IPS-18c (cell line): ENCODE measurements around the gene CAMTA1.

Source experiments
- H3K4me3 ChIP-seq: 2 replicates; pipeline ENCODE4 v1.7.0; 2013; ENCODE audit warnings: low read depth, mild to moderate bottlenecking, low read length, moderate library complexity; ENCODE audit not compliant: insufficient read depth
- H3K9me3 ChIP-seq: one replicate; pipeline ENCODE4 v1.6.1; 2013; ENCODE audit warnings: mild to moderate bottlenecking, low read length, moderate library complexity; ENCODE audit not compliant: control insufficient read depth, insufficient read depth

Gene CAMTA1

DNA sequence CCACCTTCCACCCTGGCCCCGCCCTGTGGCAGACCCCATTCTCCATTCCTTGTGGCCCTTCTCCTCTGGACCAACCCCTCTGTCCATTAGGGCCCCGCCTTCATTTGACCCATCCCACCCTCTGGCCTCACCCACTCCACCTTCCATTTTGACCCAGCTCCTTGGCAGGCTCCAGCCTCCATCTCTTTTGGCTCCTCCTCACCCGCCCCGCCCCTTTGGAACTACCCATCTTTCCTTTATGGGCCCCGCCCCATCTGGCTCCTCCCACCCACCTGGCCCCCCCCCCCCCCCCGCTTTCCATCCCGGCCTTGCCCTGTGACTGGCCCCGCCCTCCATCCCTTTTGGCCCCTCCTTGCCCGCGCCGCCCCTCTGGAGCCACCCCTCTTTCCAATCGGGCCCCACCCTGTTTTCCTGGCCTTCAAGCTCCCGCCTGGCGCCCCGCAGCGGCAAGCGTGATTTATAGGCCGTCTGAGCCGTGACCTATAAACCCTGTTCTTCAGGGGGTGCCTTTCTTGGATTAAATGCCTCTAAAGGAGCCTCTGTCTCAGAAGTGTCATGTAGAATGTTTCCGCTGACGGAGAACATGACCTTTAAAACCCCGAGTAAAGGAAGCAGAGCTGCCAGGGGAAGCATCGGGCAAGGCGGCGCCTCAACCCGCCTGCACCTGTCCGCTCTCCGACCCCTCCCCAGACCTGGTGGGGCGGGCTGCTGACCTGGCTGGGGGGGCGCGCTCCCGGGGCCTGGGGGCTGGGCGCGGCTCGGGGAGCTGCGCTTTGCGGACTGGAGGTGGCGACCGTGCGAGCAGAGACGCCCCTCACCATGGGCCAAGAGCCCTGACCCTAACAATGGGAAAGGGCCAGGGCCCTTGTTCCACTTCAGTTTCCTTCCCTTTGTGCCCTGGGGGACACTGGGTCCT, 178.0 kb downstream of the CAMTA1 start:
- H3K9me3 ChIP-seq: peaks cover 2% of the 10 kb centered on the region
- peak overlapping the region; percentile 35 for H3K4me3 ChIP-seq

DNA sequence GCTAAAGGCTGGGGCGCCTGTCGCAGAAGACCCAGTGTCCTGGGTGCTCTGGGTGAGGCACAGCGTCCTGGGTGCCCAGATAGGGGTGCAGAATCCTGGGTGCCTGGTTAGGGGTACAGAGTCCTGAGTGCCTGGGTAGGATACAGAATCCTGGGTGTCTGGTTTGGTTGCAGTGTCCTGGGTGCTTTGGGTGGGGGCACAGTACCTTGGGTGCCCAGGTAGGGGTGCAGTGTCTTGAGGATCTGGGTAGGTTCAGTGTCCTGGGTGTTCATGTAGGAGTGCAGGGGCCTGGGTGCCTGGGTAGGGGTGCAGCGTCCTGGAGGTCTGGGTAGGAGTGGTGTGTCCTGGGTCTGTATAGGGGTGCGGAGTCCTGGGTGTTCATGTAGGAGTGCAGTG, 178.7 kb downstream of the CAMTA1 start:
- H3K4me3 ChIP-seq: peak overlapping the region; percentile 35
- H3K9me3 ChIP-seq: peaks cover 2% of the 10 kb centered on the region

DNA sequence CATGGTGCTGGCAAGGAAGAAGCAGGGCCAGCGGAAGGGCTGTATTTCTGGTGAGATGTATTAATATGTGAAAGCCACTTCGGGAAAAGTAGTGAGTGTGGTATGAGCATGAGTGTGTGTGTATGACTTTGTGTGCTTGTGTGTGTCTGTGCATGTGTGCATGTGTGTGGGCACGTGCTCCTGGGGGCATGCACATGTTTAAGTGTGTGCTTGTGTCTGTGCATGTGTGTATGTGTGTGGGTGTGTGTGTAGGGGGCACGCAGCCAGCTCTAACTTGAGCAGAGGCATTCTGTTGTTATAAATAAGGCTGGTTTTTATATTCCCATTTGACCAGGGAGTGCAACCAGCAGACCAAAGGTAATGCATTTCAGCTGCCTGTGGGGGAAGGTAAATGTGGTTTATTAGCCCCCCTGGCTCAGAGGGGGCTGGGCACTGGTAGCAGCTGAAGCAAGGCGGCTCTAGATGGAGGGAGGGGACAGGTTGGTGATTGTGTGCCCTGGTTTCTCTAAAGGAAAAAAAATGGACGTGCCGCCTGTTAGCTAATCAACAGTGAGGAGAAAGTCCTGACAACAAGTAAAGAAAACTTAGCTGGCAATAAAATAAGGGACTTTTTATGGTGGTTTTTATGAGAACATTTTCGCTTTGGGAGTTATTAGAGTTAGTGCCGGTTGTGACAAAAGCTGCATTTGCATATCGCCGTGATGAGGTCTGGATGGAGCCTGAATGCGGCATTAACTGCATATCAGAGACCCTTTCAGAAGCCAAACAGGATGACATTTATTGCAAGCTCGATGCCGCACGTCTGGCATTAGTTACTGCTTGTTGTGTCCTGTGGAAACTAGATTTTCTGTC, 180.1 kb downstream of the CAMTA1 start:
- Histone ChIP-seq H3K4me3 (no peak overlapping the region), H3K9me3 (peaks cover 2% of the 10 kb centered on the region)

DNA sequence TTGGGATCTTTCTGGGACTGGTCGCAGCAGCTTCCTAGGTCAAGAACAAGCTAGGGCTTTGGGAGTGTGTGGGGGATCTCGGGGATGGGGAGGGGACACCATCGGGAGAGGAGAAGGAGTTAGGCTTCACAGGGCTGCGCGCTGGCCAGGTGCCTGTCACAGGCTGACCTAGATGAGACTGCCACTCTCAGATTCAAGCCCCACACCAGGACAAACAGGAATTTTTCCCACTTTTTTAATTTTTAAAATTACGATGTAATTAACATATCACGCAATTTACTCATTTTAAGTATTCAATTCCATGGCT, 180.6 kb downstream of the CAMTA1 start:
- Histone ChIP-seq H3K4me3 (no peak overlapping the region), H3K9me3 (peaks cover 3% of the 10 kb centered on the region)

DNA sequence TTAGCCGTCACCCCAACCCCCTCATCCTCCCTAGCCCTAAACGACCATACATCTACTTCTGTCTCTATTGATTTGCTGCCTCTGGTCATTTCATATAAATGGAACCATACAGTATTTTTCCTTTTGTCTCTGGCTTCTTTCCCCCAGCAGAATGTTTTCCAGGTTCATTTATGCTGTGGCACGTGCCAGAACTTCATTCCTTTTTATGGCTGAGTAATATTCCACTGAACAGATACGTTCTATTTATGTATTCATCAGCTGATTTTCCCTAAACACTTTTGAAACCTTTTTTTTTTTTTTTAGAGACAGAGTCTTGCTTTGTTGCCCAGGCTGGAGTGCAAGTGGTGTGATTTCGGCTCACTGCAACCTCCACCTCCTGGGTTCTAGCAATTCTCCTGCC, 181.1 kb downstream of the CAMTA1 start:
- no peak overlapping the region for H3K4me3 ChIP-seq
- peaks cover 6% of the 10 kb centered on the region for H3K9me3 ChIP-seq

DNA sequence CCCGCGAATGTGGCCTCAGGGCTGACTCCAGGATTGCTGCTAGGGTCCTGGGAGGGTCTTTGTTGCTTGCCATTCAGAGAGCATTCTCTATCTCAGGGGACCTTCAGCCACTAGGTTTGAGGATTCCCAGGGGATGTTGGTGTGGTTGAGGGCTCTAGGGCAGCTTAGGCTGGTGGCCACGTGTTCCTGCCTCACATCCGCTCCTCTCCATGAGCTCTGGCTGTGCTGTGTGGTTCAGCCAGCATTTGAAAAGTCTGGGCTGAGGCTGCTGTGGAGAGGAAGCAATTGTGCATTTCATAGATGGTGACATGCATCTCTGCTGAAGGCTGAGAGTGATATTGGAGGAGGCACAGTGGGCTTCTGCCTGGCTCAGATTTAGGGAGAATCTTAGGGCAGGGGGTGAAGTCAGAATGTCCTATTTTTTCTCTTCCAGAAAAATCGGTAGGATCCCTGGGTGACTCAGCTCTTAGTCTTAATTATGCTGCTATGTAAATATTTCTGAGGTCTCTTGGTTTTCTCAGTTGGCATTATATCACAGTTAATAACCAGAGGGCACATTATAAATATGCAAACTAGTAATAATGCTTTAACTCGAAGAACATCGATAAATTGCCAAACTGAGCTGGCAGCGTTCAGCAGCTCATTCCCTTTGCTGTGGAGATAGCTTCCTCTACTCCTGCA, 182.3 kb downstream of the CAMTA1 start:
- H3K4me3 ChIP-seq: no peak overlapping the region
- peaks cover 6% of the 10 kb centered on the region for H3K9me3 ChIP-seq

DNA sequence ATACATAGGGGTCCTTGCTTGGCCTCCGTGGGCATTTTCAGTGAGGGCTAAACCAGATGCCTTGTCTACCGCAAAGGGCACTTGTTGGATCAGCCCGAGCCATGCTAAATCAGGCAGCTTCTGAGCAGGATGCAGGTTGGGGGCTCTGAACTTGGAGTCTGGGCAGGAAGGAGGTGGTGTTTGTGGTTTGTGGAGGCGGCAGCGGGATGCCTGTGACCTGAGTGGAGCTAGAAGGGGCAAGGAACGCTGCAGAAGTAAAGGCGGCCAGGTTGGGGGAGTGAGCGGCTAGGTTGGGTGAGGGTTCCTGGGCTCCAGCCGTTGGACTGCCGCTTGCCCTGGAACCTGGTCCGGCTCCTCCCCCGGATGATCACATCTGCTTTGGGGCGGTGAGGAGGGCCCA, 183.9 kb downstream of the CAMTA1 start:
- Histone ChIP-seq H3K4me3 (no peak overlapping the region), H3K9me3 (peaks cover 6% of the 10 kb centered on the region)

DNA sequence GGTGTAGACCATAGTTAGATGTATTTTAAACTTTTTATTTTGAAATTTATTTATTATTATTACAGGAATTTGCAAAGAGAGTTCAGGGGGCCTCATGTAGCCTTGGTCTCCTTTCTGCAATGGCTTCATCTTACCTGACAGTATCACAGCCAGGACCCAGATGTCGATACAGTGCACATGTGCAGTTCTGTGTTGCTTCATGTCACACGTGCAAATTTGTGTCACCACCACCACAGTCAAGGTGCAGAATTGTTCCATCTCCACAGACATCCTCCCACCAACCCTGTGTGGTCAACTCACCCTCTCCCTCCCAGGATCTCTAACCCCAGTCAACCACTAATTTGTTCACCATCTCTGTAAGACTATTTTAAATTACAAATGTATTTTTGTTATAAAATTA, 184.5 kb downstream of the CAMTA1 start:
- Histone ChIP-seq H3K4me3 (no peak overlapping the region), H3K9me3 (peaks cover 6% of the 10 kb centered on the region)

DNA sequence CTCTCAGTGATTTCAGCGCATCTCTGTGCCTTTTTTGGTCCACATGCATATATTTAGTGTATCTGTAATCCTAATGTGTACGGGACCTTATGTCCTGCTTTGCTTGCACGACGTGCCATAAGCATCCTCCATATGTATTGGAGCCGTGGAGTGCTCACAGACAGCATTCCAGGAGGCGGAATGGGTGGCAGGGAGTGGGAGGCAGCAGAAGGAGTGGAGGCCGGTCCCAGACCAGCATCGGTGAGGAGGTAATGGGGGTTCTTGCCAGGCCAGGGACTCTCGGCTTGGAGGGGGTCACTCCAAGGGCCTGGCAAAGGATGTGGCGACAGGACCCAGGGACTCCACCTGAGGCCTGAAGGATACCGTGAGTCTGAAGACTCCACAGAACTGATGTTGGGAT, 185.0 kb downstream of the CAMTA1 start:
- no peak overlapping the region for H3K4me3 ChIP-seq

DNA sequence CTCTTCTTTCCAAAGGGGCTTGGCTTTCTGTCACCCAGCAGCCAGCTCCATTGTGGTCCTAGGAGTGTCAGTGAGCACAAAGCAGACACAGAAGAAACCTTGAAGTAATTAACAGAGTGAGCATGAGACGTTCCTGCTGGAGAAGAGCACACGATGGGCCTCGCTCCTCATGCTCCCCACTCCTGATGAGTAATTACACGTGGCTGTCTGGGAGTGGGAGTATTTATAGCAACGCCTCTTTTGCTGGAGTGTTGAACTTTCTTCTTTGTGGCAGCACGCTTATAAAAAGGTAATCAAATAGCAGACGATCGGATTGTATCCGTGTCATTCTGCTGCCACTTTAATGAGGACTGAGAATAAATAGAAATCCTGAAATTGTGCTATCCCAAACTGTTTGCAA, 185.8 kb downstream of the CAMTA1 start:
- Histone ChIP-seq H3K9me3 (peaks cover 3% of the 10 kb centered on the region), H3K4me3 (no peak overlapping the region)

More for the DNA sequence above, 185.0 kb downstream of the CAMTA1 start:
- peaks cover 5% of the 10 kb centered on the region for H3K9me3 ChIP-seq

DNA sequence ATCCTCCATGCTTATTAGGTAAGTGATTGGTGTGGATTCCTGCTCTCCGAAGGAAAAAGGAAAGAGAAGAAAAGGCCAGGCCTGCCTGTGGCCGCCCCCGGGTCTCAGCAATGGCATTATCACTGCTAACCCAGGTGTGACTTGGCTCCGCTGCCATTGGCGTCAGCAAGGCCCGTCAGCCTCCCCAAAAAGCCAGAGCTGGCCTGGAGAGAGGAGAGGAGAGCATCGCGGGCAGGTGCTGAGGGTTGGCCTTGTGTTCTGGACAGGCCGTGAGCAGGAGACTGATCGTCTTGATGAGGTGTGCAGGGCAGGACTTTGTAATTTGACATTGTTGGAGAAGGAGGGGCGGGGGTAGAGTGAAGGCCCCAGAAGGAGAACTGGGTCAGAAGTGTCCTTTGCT, 186.4 kb downstream of the CAMTA1 start:
- peaks cover 3% of the 10 kb centered on the region for H3K9me3 ChIP-seq
- no peak overlapping the region for H3K4me3 ChIP-seq

DNA sequence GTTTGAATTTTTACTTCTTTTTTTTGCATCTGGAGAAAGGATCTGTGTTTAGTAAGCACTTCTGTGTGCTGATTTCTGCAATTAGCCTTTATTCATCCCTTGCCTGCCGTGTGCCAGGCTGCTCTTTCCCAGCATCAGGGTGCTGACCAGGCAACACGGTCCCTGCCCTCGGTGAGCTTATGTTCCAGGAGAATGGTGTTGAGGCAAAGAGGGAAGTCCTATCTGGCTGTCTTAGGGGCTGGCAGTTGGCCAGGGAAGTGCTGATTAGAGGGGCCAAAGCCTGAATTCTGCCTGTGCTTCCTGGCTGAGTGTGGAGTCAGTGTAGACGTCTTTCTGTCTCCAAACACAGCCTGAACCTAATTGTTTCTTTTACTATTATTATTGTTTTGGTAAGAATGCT, 187.1 kb downstream of the CAMTA1 start:
- H3K9me3 ChIP-seq: peaks cover 3% of the 10 kb centered on the region
- no peak overlapping the region for H3K4me3 ChIP-seq

DNA sequence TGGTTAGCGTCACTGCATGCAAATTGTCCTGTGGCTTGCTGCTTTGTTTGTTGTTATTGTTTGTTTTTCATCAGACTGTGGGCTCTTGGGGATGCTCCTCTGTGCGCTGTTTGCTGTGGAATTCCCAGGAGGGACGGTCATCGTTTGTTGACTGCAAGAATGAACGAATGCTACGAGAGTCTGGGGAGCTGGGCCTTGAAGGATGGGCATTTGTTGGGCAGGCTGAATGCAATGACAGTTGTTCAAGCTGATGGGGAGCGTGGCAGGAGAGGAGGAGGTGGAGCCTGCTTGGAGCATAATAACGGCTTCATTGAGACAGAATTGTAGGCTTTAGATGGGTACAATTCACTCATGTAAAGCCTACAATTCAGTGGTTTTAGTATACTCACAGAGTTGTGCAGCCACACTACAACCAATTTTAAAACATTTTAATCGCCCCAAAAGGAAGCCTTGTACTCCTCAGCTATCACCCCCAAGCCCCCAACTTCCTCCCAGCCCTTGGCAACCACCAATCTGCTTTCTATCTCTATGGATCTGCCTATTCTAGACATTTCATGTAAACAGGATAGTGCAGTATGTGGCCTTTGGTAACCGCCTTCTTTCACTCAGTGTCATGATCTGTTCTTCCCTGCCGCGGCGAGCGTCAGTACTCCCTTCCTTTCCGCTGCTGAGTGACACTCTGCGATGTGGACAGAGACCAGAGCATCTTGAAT, 190.2 kb downstream of the CAMTA1 start:
- H3K9me3 ChIP-seq: peaks cover 3% of the 10 kb centered on the region
- no peak overlapping the region for H3K4me3 ChIP-seq

DNA sequence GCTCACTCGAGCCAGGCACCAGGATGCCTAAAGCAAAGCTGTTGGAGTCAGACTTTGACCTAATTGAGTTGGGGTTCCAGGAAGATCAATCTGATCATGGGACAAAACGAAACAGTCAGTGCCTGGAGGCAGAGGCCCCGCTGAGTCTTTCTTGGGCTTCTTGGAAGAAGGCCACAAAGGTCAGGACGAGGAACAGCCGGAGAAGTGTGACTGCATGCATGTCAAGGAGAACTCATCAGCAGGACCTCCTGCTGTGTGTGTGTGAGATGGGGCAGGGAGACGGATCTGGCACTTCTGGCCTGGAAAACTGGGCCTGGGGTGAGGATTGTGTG, 190.8 kb downstream of the CAMTA1 start:
- peaks cover 1% of the 10 kb centered on the region for H3K9me3 ChIP-seq
- H3K4me3 ChIP-seq: no peak overlapping the region

DNA sequence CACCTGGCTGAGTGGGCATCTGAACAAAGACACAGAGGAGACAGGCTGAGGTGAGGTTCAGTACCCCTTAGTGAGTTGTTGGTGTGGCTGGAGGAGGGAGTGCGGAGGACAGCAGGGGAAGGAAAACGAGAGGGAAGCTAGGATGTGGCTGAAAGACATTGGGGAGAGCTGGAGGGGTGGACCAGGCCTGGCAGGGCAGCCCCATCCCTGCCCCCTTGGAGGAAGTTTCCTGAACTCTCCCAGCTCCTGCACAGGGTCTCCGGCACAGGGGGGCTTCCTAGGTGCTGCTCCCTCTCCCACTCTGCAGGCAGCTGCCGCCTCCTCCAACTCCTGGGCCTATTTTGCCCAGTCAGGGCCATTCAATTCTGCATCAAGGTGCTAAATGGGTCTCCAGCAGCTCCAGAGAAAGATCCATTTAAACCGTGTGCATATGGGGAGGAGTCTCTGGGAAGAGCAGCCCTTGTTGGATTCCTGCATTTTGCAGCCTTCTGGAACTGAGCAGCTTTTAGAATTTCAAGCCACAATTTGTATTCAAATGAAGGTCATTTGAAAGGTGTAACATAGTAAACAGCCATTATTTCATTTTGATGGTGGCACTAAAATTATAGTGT, 193.9 kb downstream of the CAMTA1 start:
- Histone ChIP-seq H3K9me3 (peaks cover 2% of the 10 kb centered on the region), H3K4me3 (no peak overlapping the region)

DNA sequence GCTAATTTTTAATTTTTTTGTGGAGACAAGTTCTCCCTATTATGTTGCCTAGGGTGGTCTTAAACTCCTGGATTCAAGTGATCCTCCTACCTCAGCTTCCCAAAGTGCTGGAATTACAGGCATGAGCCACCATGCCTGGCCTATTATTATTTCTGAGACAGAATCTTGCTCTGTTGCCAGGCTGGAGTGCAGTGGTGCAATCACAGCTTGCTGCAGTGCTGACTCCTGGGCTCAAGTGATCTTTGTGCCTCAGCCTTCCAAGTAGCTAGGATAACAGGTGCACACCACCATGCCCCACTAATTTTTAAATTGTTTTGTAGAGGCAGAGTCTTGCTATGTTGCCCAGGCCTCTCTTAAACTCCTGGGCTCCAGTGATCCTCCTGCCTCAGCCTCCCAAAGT, 196.3 kb downstream of the CAMTA1 start:
- peaks cover 2% of the 10 kb centered on the region for H3K9me3 ChIP-seq
- no peak overlapping the region for H3K4me3 ChIP-seq

DNA sequence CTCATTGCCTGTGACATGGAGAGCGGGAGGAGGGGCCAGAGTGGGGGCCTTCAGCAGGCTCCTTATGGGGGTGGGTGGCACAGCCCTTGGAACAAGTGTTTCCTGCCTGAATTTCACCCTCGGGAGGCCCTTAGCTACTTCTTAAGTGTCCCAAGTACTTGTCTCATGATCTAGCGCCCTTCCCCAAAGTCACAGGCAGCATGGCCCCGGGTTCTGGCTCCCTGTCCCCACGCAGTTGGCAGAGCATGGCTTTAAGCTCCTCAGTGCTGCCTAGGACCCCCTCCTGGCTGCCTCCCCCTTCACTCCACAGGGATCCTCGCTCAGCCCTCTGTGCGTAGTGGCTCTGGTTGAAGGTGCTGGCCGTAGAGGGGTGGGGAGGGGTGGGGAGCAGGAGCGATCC, 197.2 kb downstream of the CAMTA1 start:
- peaks cover 2% of the 10 kb centered on the region for H3K9me3 ChIP-seq

More for the DNA sequence above, 197.2 kb downstream of the CAMTA1 start:
- H3K4me3 ChIP-seq: no peak overlapping the region
